HG03064 (cell line): ENCODE data around the gene MRPL47.
"Not testable (repeated sequence)": the region's sequence is repeated elsewhere in the genome, so short reads cannot be mapped to it uniquely, and the experiment has no call there.

Experiments
- ATAC-seq: cut with Tn5 transposase; IDR thresholded peaks from one replicate; pipeline ENCODE4 v1.9.1; 2021; ENCODE audit warnings: low read depth; ENCODE audit not compliant: unreplicated experiment

MRPL47 gene

DNA sequence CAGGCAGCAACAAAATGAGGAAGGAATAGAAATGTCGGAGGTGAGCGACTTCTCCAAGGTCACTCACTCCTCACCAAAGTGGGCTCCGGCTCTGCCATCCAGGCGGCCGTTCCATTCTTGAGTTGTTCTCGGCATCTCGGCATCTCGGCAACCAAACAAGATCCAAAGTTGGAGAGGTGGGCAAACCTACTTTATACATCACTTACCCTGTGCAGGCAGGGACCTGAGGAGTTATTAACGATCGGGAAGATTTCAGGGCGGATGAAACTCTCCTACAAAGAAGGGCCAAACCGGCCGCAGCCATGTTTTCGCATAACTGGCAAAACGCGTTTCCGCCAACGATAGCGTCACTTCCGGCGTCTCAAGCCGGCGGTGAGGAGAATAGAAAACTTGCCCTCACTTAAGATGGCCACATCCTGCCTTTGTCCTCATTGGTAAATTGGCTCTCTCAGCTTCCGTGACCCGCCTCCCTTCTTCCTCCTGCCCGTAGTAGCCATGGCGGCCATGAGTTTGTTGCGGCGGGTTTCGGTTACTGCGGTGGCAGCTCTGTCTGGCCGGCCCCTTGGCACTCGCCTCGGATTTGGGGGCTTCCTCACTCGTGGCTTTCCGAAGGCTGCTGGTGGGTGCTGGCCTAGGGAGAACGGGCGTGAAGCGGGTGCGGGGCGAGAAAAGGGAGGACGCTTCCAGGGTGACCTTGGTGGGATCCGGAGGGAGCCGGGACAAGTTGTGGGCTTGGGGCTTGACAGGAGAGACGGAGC lies at the start of gene MRPL47, which contains the start of gene NDUFB5:
MRPL47 (minus strand) TSS at position 318 of the 758 bp plus-strand sequence; CDS start at position 304, 14 bp downstream.
NDUFB5 (plus strand) TSS at position 474 of the 758 bp plus-strand sequence; CDS start at position 496, 22 bp downstream.
- ATAC-seq = peak; percentile 98

DNA sequence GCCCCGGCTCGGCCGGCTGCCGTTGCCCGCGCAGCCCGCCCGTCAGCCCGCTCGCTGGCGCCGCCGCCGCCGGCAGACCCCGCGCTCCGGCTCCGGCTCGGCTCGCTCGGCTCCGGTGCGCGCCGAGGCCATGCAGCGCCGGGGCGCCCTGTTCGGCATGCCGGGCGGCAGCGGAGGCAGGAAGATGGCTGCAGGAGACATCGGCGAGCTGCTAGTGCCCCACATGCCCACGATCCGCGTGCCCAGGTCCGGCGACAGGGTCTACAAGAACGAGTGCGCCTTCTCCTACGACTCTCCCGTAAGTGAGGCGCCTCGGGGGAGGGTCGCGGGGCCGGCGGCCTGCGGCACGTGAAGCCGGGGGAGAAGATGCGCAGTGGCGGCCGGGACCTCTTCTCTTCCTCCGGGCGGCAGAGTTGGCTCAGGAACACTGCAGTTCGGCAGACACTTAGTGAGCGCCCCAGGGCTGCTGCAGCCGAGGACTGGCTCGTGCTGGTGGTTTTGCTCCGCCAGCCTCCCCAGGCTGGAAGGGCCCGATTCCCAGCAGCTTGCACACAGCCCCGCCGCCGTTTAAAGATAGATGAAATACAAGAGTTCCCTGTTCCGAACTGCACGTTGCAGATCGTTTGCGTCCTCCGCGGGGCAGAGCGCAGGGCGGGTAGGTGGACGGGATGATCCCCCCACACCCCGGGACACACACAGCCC lies 48.8 kb upstream of the MRPL47 start:
- ATAC-seq = peak; percentile 60

GRCh38 chr3:179652447-179653095 lies 48.1 kb upstream of the MRPL47 start, which contains the start of gene USP13:
Gene USP13 (plus strand): TSS chr3:179653040. CDS start chr3:179653226, 186 bp downstream.
- ATAC-seq = peak; percentile 63

- ATAC-seq = no peak
Observed at GRCh38 chr3:179651687-179652446, 47.4 kb upstream of the MRPL47 start.

GRCh38 chr3:179646177-179646576 lies 41.7 kb upstream of the MRPL47 start:
- no peak for ATAC-seq

DNA sequence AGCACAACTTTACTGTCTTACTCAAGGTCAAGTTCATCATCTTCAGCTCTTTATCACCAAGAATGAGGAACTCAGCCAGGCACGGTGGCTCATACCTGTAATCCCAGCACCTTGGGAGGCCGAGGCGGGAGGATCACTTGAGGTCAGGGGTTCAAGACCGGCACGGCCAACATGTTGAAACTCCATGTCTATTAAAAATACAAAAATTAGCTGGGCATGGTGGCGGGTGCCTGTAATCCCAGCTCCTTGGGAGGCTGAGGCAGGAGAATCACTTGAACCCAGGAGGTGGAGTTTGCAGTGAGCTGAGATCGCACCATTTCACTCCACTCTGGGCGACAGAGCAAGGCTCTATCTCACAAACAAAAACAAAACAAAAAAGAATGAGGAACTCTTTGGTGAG lies 39.4 kb upstream of the MRPL47 start:
- not testable (repeated sequence) for ATAC-seq

DNA sequence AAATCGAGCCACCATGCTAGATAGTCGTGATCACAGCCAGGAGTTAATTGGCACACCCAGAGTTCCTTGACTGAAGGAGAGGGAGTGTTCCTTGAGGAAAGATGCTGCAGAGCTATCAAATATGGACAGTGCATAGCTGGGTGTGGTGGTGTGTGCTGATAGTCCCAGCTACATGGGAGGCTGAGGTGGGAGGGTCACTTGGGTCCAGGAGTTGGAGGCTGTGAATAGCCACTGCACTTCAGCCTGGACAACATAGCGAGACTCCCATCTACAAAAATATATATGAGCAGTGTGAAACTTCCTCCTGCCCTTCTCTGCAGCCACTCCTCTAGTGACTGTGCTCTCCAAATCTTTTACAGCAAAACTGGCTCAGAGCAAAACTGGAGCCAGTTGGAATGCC lies 38.4 kb upstream of the MRPL47 start:
- ATAC-seq = no peak

DNA sequence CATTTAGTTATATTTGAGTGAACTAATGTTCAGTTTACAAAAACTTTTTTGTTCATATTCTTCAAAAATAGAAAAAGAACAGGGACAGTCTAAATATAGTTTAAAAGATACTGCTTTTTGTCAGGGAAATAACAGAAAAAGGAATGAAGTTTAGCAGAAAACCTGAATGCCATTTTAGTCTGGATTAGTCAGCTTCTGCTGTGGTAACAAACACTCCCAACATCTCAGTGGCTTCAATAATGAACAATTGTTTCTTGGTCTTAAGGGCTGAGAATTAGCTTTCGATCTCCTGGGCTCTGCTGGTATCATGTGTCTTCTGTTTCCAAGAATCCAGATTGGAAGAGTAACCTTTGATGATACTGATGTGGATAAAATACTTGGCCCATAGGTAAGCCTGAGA lies 36.0 kb upstream of the MRPL47 start:
- ATAC-seq = no peak

DNA sequence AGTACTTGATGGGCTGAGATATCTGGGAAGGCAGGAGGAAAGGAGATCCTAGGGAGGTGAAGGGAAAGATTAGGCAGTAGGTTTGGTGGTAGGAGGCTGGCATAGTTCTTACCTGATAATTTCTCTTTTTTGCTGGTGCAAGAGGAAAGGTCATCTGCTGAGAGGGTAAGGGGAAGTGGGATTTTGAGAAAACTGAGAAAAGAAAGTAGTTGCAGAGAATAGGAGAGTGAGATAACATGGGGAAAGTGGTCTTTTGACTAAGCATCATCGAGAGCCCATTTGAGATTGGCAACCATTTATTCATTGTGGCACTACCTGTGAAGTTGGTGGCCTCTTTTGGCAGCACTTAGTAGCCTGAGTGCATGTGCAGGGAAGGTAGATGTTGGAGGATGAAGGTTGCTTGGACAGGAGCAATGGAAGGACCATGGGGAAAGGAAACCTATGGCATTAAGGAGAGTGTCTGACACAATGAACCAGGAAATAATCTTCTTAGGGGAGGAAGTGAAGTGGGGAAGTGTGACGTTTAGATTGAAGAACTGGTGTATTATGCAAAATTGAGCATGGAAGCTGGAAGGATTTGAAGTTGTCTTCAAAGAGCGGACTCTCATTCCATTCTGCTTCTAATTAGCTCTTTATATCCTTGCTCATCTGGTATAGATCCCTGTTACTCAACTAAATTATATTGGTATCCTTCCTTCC lies 26.5 kb upstream of the MRPL47 start:
- no peak for ATAC-seq

GRCh38 chr3:179624451-179624850 lies 20.0 kb upstream of the MRPL47 start:
- ATAC-seq = no peak

GRCh38 chr3:179622023-179622422 lies 17.6 kb upstream of the MRPL47 start:
- ATAC-seq = no peak

DNA sequence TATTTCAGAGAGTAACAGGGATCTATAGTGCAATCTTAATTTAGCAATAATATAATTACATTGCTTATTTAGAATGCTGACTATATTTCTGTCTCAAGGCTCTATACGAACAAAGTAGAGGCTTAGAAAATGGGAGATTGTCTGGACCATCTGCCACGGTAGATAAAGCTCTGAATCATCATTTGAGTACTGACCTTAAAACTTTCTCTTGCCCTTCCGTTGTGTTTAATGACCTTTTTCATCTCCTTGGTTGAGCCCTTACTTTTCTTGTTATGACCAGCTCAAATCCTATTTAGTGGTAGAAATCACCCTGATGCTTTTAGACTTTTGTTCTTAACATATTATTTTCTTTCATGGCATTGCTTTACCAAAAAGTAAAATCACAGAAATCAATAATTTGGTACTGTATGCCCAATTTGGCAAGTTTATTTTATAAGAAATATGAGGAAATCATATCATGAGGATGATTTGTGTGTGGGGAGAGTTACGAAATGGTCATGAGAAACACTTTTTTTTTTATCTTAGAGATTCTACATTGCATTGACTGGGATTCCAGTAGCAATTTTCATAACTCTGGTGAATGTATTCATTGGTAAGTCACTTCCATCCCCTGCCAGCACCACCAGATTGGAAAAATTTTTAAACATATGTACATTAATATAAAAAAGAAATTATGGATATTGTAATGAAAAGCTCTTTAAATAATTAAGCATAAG lies 11.2 kb upstream of the MRPL47 start:
- no peak for ATAC-seq

GRCh38 chr3:179613807-179614206 lies 9.4 kb upstream of the MRPL47 start:
- ATAC-seq = no peak

DNA sequence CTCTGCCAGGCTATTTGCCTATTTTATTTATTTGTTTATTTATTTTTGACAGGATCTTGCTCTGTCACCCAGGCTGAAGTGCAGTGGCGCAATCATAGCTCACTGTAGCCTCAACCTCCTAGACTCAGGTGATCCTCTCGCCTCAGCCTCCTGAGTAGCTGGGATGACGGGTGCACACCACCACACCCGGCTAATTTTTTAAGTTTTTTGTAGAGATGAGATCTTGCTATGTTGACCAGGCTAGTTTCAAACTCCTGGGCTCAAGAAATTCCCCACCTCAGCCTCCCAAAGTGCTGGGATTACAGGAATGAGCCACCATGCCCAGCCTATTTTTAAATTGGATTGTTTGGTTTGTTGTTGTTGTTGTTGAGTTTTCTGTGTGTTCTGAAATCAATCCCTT lies 5.6 kb upstream of the MRPL47 start:
- no peak for ATAC-seq

DNA sequence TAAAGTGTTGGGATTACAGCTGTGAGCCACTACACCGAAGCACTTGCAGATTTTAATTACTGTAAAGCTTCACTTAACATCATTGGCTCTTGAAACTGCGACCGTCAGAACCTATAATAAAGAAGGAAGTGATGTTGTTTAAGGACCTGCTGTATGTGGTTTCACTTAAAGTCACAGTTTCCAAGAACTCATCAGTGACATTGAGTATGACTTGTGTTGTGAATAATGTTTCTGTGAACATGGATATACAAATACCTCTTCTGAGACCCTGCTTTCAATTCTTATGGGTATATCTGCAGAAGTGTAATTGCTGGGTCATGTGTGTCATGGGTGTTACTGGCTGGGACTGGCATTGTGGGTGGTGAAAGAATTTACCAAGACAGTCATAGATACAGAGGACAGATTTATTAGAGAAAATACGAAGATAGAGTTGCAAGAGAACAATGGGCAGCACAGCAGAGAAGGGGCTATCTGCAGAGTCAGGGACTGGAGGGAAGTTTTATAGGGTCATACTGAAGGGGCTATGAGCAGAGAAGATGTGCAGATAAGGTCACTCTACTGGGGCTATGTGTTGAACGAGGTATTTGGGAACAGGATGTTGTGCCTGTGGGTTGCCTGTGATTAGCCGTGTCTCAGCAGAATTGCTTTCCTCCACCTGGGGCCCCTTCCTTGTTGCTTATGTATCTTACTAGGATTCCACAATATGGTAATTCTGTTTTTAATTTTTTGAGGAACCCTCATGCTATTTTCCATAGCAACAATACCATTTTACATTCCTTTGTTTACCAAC lies 4.7 kb upstream of the MRPL47 start:
- peak; percentile 49 for ATAC-seq

GRCh38 chr3:179606534-179607085 lies 2.2 kb upstream of the MRPL47 start:
- no peak for ATAC-seq

- ATAC-seq = no peak
Observed at GRCh38 chr3:179603831-179604230, 607 bp downstream of the MRPL47 start.

GRCh38 chr3:179603321-179603720 lies 1.1 kb downstream of the MRPL47 start:
- no peak for ATAC-seq
